ENCODE data around the gene GARS1.

The GARS1 gene

DNA sequence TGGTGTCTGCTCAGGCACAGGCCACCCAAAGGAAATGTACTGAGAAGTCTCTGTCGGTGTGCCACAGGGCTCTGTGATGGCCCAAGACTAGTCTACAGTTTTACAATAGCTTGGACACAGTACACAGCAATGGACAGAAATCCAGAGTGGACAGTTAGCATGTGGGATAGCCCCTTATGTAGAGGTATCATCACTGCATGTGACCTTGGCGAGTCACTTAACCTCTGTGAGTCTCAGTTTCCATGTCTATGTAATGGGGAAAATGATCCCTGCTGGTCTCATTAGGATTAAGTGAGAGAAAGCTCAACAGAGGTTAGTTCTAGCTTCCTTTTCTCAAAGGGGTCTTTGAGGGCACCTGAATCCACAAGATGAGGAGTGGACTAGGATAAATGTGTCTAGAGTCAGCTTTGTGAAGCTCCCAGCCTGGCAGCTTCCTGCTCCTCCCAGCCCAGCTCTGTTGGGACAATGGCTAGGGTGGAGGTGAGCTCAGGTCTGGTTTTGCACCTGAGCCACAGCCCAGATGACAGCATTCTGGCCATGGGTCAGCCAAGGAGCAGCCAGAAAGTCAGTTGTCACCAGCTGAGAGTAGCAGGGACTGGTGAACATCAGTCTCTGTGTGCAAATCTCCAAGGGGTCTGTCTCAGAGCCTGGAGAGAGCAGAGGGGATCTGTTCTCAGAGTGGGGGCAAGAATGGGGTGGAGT, 69.7 kb downstream of the GARS1 start:
- H3K36me3 ChIP-seq (ENCODE audit: insufficient read depth, insufficient read length, low read length) = no peaks in the 10 kb centered on the region
- H3K9me3 ChIP-seq (ENCODE audit: insufficient read depth, low read length) = no peaks in the 10 kb centered on the region
- no peaks in the 10 kb centered on the region for H3K4me1 ChIP-seq (ENCODE audit: insufficient read depth, insufficient read length)
- no peak overlapping the region for H3K4me3 ChIP-seq (ENCODE audit: insufficient read length, low read depth)
- DNase-seq (ENCODE audit: low read depth, low spot score) = no peak
- no peak for TF ChIP-seq ZNF274 (IDR thresholded peaks at IDR 0.05; ENCODE audit: low read depth, low read length)
- H3K27me3 ChIP-seq (ENCODE audit: insufficient read depth, insufficient read length) = no peaks in the 10 kb centered on the region
- no peak overlapping the region for H3K9ac ChIP-seq (ENCODE audit: insufficient read length, low read depth)

DNA sequence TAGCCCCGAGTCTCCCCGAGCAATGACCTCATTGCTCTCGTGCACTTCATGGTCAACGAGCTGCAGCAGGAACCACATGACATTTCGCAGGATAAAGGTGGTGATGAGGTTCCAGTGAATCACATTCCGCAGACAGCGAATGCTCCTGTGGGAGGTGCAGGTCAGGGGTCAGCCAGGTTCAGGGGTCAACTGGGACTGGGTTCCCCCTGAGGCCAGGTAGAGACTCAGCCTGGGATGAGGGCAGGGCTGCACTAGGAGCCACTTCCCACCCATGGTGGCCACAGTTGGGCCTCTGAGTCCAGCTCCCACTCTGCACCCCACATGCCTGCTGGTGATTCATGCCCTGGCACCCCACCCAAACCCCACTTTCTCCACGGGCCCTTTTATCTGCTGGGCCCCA, 70.4 kb downstream of the GARS1 start:
- no peak overlapping the region for H3K9ac ChIP-seq (ENCODE audit: insufficient read length, low read depth)
- no peak overlapping the region for H3K4me3 ChIP-seq (ENCODE audit: insufficient read length, low read depth)
- H3K9me3 ChIP-seq (ENCODE audit: insufficient read depth, low read length) = no peaks in the 10 kb centered on the region
- no peaks in the 10 kb centered on the region for H3K4me1 ChIP-seq (ENCODE audit: insufficient read depth, insufficient read length)
- no peak for DNase-seq (ENCODE audit: low read depth, low spot score)
- H3K27me3 ChIP-seq (ENCODE audit: insufficient read depth, insufficient read length) = no peaks in the 10 kb centered on the region
- no peaks in the 10 kb centered on the region for H3K36me3 ChIP-seq (ENCODE audit: insufficient read depth, insufficient read length, low read length)
- TF ChIP-seq SUZ12 (IDR thresholded peaks at IDR 0.05; ENCODE audit: extremely low read depth, insufficient read depth, insufficient read length) = no peak
- TF ChIP-seq ZNF274 (IDR thresholded peaks at IDR 0.05; ENCODE audit: low read depth, low read length) = no peak
- TF ChIP-seq YY1 (IDR thresholded peaks at IDR 0.05; ENCODE audit: insufficient read depth, insufficient read length) = no peak

DNA sequence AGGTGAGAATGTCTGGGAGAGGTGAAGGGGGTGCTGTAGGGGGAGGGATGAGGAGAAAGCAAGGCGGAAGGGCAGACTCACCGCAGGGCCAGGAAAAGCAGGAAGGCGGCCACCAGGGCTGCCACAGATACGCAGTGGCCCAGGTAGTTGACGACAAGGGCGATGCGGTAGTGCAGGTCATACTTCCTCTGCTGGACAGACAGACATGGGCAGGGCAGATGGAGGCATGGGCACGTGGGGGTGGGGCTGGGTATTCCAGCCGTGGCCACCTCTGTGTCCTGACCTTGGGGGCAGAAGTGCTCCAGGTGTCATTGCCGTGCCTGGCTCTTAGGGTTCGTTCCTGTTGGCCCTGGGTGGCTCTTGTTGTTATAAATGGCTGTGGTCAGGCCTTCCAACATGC, 70.8 kb downstream of the GARS1 start:
- no peaks in the 10 kb centered on the region for H3K27me3 ChIP-seq (ENCODE audit: insufficient read depth, insufficient read length)
- no peaks in the 10 kb centered on the region for H3K9me3 ChIP-seq (ENCODE audit: insufficient read depth, low read length)
- TF ChIP-seq SUZ12 (IDR thresholded peaks at IDR 0.05; ENCODE audit: extremely low read depth, insufficient read depth, insufficient read length) (no peak), ZNF274 (IDR thresholded peaks at IDR 0.05; ENCODE audit: low read depth, low read length) (no peak), YY1 (IDR thresholded peaks at IDR 0.05; ENCODE audit: insufficient read depth, insufficient read length) (no peak)

DNA sequence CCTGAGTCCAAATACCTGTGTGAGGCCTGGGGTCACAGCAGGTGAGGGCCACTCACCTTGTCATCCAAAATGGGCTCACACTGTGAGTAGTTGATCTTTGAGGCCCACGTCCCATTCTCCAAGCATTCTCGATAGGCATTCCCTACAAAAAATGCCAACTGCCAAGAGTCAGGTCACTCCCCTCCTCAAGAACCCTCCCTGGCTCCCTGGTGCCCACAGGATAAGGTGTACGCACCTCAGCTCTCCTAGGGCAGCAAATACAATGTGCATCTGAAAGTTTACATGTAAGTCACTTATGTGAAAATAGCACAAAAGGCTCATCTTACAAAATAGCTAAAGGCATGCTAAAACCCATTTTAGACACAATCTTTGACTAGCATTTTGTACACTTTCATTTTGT, 72.5 kb downstream of the GARS1 start:
- DNase-seq (ENCODE audit: low read depth, low spot score) = no peak
- H3K36me3 ChIP-seq (ENCODE audit: insufficient read depth, insufficient read length, low read length) = no peaks in the 10 kb centered on the region
- H3K4me3 ChIP-seq (ENCODE audit: insufficient read length, low read depth) = no peak overlapping the region
- H3K9me3 ChIP-seq (ENCODE audit: insufficient read depth, low read length) = no peaks in the 10 kb centered on the region
- no peaks in the 10 kb centered on the region for H3K4me1 ChIP-seq (ENCODE audit: insufficient read depth, insufficient read length)
- no peak for TF ChIP-seq YY1 (IDR thresholded peaks at IDR 0.05; ENCODE audit: insufficient read depth, insufficient read length)
- no peak for TF ChIP-seq ZNF274 (IDR thresholded peaks at IDR 0.05; ENCODE audit: low read depth, low read length)
- TF ChIP-seq SUZ12 (IDR thresholded peaks at IDR 0.05; ENCODE audit: extremely low read depth, insufficient read depth, insufficient read length) = no peak
- no peaks in the 10 kb centered on the region for H3K27me3 ChIP-seq (ENCODE audit: insufficient read depth, insufficient read length)
- H3K9ac ChIP-seq (ENCODE audit: insufficient read length, low read depth) = no peak overlapping the region

More for the DNA sequence above, 70.8 kb downstream of the GARS1 start:
- no peak for DNase-seq (ENCODE audit: low read depth, low spot score)
- no peaks in the 10 kb centered on the region for H3K36me3 ChIP-seq (ENCODE audit: insufficient read depth, insufficient read length, low read length)
- H3K9ac ChIP-seq (ENCODE audit: insufficient read length, low read depth) = no peak overlapping the region
- H3K4me1 ChIP-seq (ENCODE audit: insufficient read depth, insufficient read length) = no peaks in the 10 kb centered on the region
- no peak overlapping the region for H3K4me3 ChIP-seq (ENCODE audit: insufficient read length, low read depth)

DNA sequence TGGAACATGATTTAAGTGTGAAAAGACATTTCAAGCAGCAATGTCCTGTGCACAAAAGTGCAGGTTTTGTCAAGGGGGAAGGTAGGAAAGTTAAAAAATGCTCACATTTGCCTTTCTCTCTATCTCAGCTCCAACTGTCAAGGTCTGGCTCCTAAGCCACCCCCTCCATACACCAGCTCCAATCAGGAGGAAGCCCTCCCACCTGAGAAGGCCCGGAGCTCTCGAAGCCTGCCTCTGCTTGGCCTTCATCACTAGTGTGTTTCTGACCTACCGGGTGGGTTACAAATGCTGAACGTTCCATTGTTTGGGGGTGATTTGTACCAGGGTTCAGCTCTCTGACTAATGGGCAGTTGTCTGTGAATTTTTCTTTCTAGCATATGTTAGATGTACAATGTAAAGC, 73.4 kb downstream of the GARS1 start:
- Histone ChIP-seq H3K27me3 (ENCODE audit: insufficient read depth, insufficient read length) (no peaks in the 10 kb centered on the region), H3K9ac (ENCODE audit: insufficient read length, low read depth) (no peak overlapping the region), H3K4me1 (ENCODE audit: insufficient read depth, insufficient read length) (no peaks in the 10 kb centered on the region), H3K9me3 (ENCODE audit: insufficient read depth, low read length) (no peaks in the 10 kb centered on the region), H3K4me3 (ENCODE audit: insufficient read length, low read depth) (no peak overlapping the region), H3K36me3 (ENCODE audit: insufficient read depth, insufficient read length, low read length) (no peaks in the 10 kb centered on the region)
- DNase-seq (ENCODE audit: low read depth, low spot score) = no peak
- TF ChIP-seq SUZ12 (IDR thresholded peaks at IDR 0.05; ENCODE audit: extremely low read depth, insufficient read depth, insufficient read length) (no peak), ZNF274 (IDR thresholded peaks at IDR 0.05; ENCODE audit: low read depth, low read length) (no peak), YY1 (IDR thresholded peaks at IDR 0.05; ENCODE audit: insufficient read depth, insufficient read length) (no peak)

DNA sequence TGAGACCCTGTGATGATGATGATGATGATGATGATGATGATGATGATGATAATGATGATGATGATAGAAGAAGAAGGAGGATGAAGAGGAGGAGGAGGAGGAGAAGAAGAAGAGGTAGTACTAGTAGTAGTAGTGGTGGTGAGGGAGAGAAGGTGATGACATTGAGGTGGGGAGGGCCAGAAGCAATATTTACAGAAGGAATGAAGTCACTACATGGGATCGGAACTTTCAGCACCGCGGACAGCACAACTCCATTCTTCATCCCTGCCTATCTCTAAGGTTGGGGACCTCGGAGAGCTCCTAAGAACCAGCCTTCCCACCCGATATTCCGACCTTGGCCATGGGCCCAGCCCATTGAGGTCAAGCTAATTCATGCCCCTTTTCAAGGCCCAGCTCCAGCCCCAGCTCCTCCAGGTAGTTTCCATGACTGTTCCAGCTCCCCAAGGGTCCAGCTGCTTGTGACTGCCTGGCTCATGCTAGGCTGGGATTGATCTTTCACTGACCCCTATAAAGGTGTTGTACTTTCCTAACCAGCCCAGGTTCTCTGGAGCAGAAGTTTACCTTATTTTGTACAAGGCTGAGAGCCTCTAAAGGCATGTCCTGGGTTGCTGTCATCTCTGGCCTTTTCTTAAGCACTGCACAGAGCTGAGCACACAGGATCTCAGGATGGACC, 77.3 kb downstream of the GARS1 start:
- no peaks in the 10 kb centered on the region for H3K36me3 ChIP-seq (ENCODE audit: insufficient read depth, insufficient read length, low read length)
- no peaks in the 10 kb centered on the region for H3K9me3 ChIP-seq (ENCODE audit: insufficient read depth, low read length)
- H3K4me1 ChIP-seq (ENCODE audit: insufficient read depth, insufficient read length) = no peaks in the 10 kb centered on the region
- H3K4me3 ChIP-seq (ENCODE audit: insufficient read length, low read depth) = no peak overlapping the region
- DNase-seq (ENCODE audit: low read depth, low spot score) = peak; percentile 83
- H3K27me3 ChIP-seq (ENCODE audit: insufficient read depth, insufficient read length) = peaks cover 8% of the 10 kb centered on the region
- no peak overlapping the region for H3K9ac ChIP-seq (ENCODE audit: insufficient read length, low read depth)
- TF ChIP-seq ZNF274 (IDR thresholded peaks at IDR 0.05; ENCODE audit: low read depth, low read length) = no peak
- TF ChIP-seq SUZ12 (IDR thresholded peaks at IDR 0.05; ENCODE audit: extremely low read depth, insufficient read depth, insufficient read length) = no peak
- no peak for TF ChIP-seq YY1 (IDR thresholded peaks at IDR 0.05; ENCODE audit: insufficient read depth, insufficient read length)

DNA sequence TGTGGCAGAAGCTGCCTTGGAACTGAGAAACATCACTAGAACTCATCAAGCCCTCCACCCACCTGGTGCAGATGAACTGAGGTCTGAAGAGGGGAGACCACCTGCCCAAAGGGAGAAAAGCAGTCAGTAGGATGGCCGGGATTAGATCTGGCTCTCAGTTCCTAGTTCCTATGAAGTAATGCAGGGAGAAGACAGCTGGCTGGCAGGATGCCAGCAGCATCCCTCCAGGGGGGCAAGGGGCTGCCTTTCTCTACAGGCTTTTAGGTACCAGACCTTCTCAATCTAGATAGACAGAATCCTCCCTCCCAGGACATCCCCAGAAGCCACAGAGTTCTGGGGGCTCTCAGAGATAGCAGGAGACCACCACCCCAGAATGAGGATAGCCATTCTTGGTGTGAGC, 79.7 kb downstream of the GARS1 start:
- H3K36me3 ChIP-seq (ENCODE audit: insufficient read depth, insufficient read length, low read length) = no peaks in the 10 kb centered on the region
- H3K27me3 ChIP-seq (ENCODE audit: insufficient read depth, insufficient read length) = peaks cover 10% of the 10 kb centered on the region
- no peak overlapping the region for H3K9ac ChIP-seq (ENCODE audit: insufficient read length, low read depth)
- no peaks in the 10 kb centered on the region for H3K9me3 ChIP-seq (ENCODE audit: insufficient read depth, low read length)
- no peak for DNase-seq (ENCODE audit: low read depth, low spot score)
- no peaks in the 10 kb centered on the region for H3K4me1 ChIP-seq (ENCODE audit: insufficient read depth, insufficient read length)
- TF ChIP-seq ZNF274 (IDR thresholded peaks at IDR 0.05; ENCODE audit: low read depth, low read length) (no peak), SUZ12 (IDR thresholded peaks at IDR 0.05; ENCODE audit: extremely low read depth, insufficient read depth, insufficient read length) (no peak), YY1 (IDR thresholded peaks at IDR 0.05; ENCODE audit: insufficient read depth, insufficient read length) (no peak)
- H3K4me3 ChIP-seq (ENCODE audit: insufficient read length, low read depth) = no peak overlapping the region
